Measurements from ENCODE around the gene JAML.
A peak's percentile ranks its signal among the peaks of the same experiment; 100 is the strongest.

The JAML gene

GRCh38 chr11:118216621-118217481 lies 8.0 kb downstream of the JAML start:
- no peak for DNase-seq (ENCODE audit: low read depth in 2 of 2)

- DNase-seq (ENCODE audit: low read depth in 2 of 2): no peak
Observed at GRCh38 chr11:118215765-118216164, 9.0 kb downstream of the JAML start.

- no peak for DNase-seq (ENCODE audit: low read depth in 2 of 2)
Observed at GRCh38 chr11:118215262-118215661, 9.5 kb downstream of the JAML start.

- DNase-seq (ENCODE audit: low read depth in 2 of 2): no peak
Observed at GRCh38 chr11:118214210-118214914, 10.4 kb downstream of the JAML start.

GRCh38 chr11:118213781-118214180 lies 11.0 kb downstream of the JAML start:
- no peak for DNase-seq (ENCODE audit: low read depth in 2 of 2)

- no peak for DNase-seq (ENCODE audit: low read depth in 2 of 2)
Observed at GRCh38 chr11:118213201-118213600, 11.6 kb downstream of the JAML start.

GRCh38 chr11:118212781-118213191 lies 12.0 kb downstream of the JAML start:
- DNase-seq (ENCODE audit: low read depth in 2 of 2): no peak

GRCh38 chr11:118212131-118212725 lies 12.6 kb downstream of the JAML start:
- no peak for DNase-seq (ENCODE audit: low read depth in 2 of 2)

GRCh38 chr11:118211006-118211405 lies 13.8 kb downstream of the JAML start:
- no peak for DNase-seq (ENCODE audit: low read depth in 2 of 2)

- DNase-seq (ENCODE audit: low read depth in 2 of 2): no peak
Observed at GRCh38 chr11:118210323-118210722, 14.5 kb downstream of the JAML start.

GRCh38 chr11:118209033-118209432 lies 15.8 kb downstream of the JAML start:
- no peak for DNase-seq (ENCODE audit: low read depth in 2 of 2)

- DNase-seq (ENCODE audit: low read depth in 2 of 2): no peak
Observed at GRCh38 chr11:118207079-118207478, 17.7 kb downstream of the JAML start.

GRCh38 chr11:118206391-118207031 lies 18.3 kb downstream of the JAML start:
- DNase-seq (ENCODE audit: low read depth in 2 of 2): no peak

GRCh38 chr11:118205606-118206378 lies 19.0 kb downstream of the JAML start:
- DNase-seq (ENCODE audit: low read depth in 2 of 2): no peak

GRCh38 chr11:118202599-118203422 lies 22.0 kb downstream of the JAML start:
- DNase-seq (ENCODE audit: low read depth in 2 of 2): peak in 1 of 2 donors; percentile 38

GRCh38 chr11:118201966-118202365 lies 22.8 kb downstream of the JAML start:
- DNase-seq (ENCODE audit: low read depth in 2 of 2): no peak

GRCh38 chr11:118200901-118201680 lies 23.7 kb downstream of the JAML start:
- DNase-seq (ENCODE audit: low read depth in 2 of 2): peak in 1 of 2 donors; percentile 67

- no peak for DNase-seq (ENCODE audit: low read depth in 2 of 2)
Observed at GRCh38 chr11:118200497-118200896, 24.3 kb downstream of the JAML start.

GRCh38 chr11:118199135-118199534 lies 25.7 kb downstream of the JAML start:
- no peak for DNase-seq (ENCODE audit: low read depth in 2 of 2)

- DNase-seq (ENCODE audit: low read depth in 2 of 2): peak; percentile 62 to 78
Observed at GRCh38 chr11:118198370-118198769, 26.4 kb downstream of the JAML start.
